Measurements from ENCODE around the gene KIF1C. TPM values are rescaled to one million over a fixed set of nuclear protein-coding genes. Genes with fewer than 3 reads are reported as not detected.

KIF1C gene
- total RNA-seq, 2 experiments from 2014 or later: 72.7 to 77.3 TPM

DNA sequence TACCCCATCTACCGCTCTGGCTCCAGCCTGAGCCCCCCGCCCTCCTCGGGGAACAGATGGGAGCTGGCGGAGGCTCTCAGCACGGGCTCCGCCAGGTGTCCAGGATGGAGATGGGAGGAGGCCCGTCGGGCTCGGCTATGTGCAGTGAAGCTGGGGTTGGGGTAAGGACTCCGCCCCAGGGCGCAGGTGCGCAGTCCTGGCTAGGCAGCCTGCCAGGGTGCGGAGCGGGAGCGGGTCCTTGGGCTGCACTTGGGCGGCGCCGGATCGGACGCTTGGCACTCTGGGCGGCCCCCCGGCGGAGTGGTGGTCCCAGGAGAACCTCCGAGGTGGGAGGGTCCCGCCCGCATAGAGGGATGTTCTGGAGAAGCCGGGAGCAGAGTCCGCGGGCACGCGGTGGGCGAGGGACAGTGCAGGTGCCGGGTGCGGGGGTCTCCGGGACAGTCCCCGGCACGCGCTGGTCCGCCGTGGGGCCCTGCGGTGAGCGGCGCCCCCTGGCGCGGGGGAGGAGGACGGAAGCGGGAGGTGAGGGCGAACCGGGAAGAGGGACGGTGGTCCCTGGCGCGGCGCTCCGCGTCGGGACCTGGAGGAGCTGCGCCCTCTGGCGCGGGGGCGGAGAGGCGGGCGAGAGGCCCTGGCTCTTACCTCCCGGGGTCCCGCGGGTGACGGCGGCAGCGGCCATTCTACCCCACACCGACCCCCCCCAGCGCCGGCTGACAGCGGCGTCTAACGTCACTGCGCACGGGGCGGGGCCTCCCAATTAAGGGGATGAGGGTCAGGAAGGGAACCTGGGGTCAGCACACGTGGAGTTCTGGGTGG, 10.6 kb upstream of the KIF1C start, which contains the start of gene CAMTA2:
TSS of gene CAMTA2 (minus strand) at position 725 of the 816 bp plus-strand sequence. CDS start 1,453 bp downstream, outside the sequence.
- CTCF ChIA-PET: interaction anchor here (0.5 to 3.1 kb wide), 8 partner anchors 10 to 923 kb away, joined by 3 to 14 read pairs (median 4); partner anchors contain the start of genes INCA1, KIF1C and SPAG7
- POLR2A ChIA-PET: interaction anchor here (0.6 to 1.8 kb wide), 8 partner anchors 10 to 40 kb away, joined by 3 to 7 read pairs (median 4); partner anchors contain the start of genes INCA1, KIF1C and SPAG7

DNA sequence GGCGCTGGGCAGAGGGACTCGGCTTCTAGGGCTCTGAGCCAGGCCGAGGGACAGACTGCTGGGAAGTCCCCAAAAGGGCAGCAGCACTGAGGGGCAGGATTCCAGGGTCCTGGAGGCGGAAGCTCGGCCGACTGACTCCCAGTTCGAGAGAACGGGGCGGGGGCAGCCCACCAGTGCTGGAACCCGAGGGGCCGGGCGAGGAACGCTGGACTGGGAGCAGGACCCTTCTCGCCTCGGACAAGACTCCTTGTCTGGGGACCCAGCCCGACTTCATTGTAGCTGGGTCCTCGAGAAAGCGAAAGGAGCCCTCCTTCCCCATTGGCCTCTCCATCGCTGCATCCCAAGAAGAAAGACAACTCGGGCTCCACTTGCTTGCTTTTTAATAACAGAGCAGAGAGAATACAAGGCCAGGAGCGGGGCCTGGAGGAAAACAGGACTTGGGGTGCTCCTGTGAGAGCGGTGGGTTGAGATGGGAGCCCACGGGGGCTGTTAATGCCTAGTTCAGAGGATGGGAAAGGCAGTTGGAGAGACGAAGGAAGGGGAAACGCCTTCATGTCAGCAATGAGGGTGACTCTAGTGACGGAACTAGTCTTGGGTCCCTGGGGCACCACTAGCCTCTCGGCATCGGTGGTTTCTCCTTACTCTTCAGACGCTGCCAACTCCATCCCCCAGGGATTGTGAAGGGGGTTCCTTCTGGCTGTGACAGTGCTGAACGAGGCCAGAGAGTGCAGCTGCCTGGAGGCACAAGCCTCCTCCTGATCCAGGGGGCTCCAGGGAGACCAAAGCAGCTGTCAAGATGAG, 9.8 kb upstream of the KIF1C start:
- ChIA-PET CTCF (interaction anchor here (0.5 to 3.1 kb wide), 6 partner anchors 9 to 924 kb away, joined by 3 to 14 read pairs (median 4); partner anchors contain the start of genes INCA1, KIF1C and SPAG7), POLR2A (interaction anchor here (0.7 to 1.8 kb wide), 7 partner anchors 9 to 40 kb away, joined by 3 to 7 read pairs (median 5); partner anchors contain the start of genes INCA1, KIF1C and SPAG7)

DNA sequence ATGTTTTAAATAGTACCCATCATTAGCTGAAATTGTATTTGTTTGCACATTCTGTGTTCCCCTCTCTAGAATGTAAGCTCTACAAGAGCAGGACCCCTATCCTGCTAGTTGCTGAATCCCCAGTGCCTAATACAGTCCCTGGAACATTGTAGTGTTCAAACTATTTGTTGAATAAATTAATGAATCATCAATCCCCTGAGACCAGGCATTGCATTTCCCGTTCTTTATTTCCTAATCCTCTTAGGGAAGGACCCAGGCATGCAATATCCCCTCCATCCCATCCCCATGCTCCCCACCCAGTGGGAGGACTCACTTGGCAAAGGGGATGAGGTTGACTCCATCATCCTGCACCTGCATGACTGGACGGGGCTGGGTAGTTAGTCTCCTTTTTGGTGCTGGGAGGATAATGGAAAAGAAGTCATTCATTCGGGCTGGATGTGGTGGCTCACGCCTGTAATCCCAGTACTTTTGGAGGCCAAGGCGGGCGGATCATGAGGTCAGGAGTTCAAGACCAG, 3.6 kb upstream of the KIF1C start:
- POLR2A ChIA-PET: interaction anchor here (0.5 kb wide), 1 partner anchor 71 kb away, joined by 4 read pairs; no protein-coding TSS in a partner anchor
- CTCF ChIA-PET: interaction anchor here (0.6 kb wide), 1 partner anchor 23 kb away, joined by 3 read pairs; no protein-coding TSS in a partner anchor

DNA sequence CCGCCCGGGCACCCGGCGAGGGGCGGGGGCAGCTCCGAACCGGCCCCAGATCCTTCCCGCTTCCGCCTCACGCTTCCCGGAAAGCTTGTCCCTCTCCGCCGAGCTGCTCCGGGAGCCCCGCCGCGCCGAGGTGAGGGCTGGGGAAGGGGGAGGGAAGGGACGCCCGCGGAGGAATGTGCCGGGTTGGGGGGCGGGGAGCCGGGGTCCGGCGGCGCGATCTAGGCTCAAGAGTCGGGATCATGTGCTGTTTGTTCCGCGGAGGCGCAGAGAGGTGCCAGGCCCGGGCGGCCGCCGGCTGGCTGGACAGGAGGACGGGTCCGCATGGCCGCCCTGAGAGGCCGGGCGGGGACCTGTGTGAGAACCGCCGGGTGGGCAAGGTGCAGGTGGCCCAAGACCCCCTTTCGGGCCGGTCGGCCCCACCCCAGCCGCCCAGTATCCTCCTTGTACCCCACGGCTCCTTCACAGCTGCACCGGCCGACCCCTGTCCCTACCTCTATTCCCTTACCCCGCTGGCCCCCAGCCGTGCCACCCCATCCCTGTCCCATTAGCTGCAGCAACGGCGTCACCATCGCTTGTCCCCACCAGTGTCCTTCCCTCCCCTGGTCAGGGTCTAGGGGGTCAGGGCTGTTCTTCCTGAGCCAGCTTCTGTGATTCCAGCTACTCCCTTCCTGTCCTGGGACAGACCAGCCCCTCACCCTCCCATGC, 429 bp downstream of the KIF1C start:
- ChIA-PET CTCF (interaction anchor here (1.3 to 2.3 kb wide), 5 partner anchors 11 to 64 kb away, joined by 3 to 14 read pairs (median 4); partner anchors contain the start of gene CAMTA2), POLR2A (interaction anchor here (0.6 to 1.1 kb wide), 5 partner anchors 11 to 58 kb away, joined by 3 to 6 read pairs (median 4); partner anchors contain the start of genes CAMTA2, RNF167 and SLC25A11)

DNA sequence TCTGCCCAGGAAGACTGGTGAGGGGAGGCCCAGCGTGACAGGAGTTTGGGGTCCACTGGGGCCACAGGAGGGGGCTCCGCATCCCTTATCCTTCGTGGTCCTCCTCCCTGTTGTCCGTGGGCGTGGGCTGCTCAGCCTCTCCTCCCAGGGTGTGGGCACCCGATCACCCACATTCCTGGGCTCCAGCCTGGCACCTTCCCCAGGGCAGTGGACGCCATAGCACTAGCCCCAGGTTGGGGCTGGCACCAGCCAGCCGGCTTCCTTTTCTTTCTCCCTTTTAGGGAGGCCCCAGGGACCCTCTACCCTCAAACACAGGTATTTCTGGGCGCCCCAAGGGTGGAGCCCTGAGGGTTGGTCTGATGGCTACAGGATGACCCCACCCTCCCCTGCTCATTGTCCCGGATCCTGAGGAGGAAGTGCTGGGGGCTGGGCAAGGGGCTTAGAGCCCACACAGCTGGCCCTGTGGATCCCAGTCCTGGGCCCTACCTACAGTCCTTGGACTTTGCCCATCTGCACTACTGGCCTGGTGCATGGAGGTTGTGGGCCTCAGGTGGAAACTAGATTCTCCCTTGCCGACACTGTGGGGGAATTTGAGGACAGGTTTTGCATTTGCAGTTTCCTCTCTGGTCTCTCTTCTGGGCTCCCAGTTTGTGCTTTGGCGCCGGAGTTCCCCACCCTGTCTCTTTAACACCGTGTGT, 1.1 kb downstream of the KIF1C start:
- ChIA-PET POLR2A (interaction anchor here (0.6 to 0.7 kb wide), 2 partner anchors 12 to 20 kb away, joined by 3 to 4 read pairs; no protein-coding TSS in a partner anchor), CTCF (interaction anchor here (0.6 to 1.4 kb wide), 4 partner anchors 18 to 39 kb away, joined by 3 to 6 read pairs (median 4); no protein-coding TSS in a partner anchor)

DNA sequence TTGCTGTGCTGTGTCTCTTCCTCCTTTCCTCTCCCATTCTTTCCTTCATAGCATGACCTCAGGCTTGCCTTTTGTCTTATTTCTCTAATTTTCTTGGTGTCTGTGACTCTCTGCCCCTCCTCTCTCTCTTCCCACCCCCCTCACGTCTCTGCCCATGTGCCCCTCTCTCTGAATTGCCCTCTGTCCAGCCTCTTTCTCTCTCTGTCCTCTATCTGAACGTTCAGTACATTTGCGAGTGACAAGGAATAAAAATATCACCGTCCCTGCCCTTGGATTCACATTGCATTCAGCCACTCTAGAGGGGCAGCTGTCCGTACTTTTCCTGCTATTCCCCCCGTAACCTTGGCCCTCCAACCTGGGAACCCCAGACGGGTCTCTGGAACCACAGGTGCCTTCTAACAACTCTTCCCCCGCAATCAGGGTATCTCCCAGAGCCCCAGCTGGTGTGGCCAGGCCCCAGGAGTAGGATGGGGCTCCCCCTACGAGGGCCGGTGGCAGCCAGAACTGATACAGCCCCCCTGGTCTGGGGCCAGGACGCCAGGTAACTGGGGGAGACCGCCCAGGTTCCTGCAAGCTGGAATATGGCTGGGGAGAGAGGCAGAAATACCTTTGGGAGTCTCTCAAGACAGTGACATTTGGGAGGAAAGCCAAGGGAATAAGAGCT, 1.8 kb downstream of the KIF1C start:
- CTCF ChIA-PET: interaction anchor here (0.6 to 1.4 kb wide), 3 partner anchors 29 to 38 kb away, joined by 3 to 4 read pairs (median 3); no protein-coding TSS in a partner anchor
- POLR2A ChIA-PET: no interaction called here

DNA sequence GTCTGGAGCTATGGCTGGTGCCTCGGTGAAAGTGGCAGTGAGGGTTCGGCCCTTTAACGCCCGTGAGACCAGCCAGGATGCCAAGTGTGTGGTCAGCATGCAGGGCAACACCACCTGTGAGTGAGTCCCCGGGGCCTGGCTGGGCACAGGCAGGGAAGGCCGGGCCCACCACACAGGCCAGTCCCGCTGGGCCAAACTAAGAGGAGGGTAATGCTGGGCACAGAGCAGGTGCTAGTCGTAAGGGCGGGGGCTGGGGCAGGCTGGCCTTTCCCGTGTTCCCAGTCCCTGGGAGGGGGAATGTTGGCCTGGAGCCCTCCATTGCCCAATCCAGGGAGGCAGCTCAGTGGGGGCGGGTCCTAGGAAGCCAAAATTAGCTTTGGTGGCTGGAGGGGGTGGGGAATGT, 2.5 kb downstream of the KIF1C start:
- ChIA-PET CTCF (interaction anchor here (0.6 to 1.4 kb wide), 2 partner anchors 30 to 213 kb away, joined by 3 to 4 read pairs; no protein-coding TSS in a partner anchor), POLR2A (no interaction called here)

DNA sequence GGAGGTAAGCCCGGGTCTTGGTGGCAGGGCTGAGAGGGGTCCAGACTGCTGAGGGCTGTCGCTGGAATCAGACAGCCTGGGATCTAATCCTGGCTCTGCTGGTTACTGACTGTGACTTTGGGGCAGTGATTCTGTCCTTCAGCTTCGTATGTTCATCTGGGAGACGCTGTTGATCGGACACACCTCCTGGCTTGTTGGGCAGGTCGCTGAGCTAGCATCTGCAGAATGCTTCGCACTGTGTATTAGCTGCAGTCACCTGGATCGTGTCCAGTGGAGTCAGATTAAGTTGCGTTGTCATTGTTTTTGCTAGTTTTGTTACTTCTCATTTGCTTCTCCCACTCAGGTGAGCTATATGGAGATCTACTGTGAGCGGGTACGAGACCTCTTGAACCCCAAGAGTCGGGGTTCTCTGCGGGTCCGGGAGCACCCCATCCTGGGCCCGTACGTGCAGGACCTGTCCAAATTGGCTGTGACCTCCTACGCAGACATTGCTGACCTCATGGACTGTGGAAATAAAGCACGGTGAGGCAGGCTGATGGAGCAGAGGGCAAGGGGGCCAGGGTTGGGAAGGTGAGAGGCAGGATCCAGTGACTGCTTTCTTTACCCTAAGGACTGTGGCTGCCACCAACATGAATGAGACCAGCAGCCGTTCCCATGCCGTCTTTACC, 4.5 kb downstream of the KIF1C start:
- POLR2A ChIA-PET: no interaction called here
- CTCF ChIA-PET: interaction anchor here (1.1 kb wide), 1 partner anchor 114 kb away, joined by 3 read pairs; no protein-coding TSS in a partner anchor

DNA sequence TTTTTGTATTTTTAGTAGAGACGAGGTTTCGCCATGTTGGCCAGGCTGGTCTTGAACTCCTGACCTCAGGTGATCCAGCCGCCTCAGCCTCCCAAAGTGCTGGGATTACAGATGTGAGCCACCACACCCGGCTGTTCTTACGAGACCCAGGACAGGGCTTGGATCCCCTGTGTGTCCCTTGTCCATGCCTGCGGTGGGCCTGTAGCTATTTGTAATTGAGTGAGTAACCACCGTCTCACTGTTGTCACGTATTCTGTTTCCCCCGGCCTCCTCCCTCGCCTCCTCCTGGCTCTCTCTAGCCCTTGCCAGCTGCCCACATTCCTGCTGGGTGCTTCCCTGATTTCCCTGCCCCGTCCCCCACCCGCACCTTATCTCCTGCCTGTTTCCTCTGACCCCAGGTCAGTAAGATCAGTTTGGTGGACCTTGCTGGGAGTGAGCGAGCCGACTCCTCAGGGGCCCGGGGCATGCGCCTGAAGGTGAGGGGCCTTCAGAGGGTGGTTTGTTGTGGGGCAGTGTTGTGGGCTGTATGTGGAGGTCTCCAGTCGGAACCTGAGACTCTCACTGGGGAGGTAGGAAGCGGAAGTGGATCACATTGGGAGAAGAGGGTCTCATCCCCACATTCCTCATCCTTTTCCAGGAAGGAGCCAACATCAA, 5.6 kb downstream of the KIF1C start:
- POLR2A ChIA-PET: no interaction called here
- CTCF ChIA-PET: no interaction called here

DNA sequence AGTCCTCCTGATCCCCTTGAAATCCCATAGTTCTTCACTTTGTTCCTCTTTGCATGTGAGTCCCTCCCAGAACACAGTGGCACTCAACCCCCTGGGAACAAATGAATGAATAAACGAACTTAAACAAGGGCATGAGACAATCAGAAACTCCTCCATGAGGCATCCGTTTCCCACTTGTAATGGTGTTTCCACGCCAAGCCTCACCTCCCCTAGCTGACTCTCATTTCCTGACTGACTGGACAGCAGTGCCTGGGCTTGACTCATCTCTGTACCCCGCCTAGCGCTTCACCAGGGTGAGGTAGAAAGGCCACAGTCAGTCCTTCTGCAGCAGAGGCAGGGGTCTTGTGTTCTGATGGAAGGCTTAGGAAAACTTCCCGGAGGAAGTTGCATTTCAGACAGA, 14.2 kb downstream of the KIF1C start:
- POLR2A ChIA-PET: no interaction called here

DNA sequence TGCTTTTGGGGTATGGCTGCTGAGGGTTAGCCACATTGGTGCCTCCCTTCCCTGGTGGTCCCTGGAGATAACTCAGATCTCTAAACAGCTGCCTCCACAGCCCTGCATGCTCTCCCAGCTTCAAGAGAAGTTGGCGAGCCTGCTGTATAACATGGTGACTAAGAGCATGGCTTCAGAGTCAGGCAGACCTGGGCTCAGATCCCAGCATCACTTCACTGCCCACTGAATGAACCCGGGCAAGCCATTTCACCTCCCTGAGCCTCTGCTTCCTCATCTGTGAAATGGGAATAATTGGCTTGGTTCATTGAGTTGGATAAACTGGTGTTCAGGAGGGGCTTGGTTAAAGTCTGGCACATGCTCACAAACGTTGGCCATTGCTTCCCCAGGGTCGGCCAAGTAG, 16.6 kb downstream of the KIF1C start:
- POLR2A ChIA-PET: interaction anchor here (0.6 kb wide), 1 partner anchor 19 kb away, joined by 6 read pairs; no protein-coding TSS in a partner anchor
- CTCF ChIA-PET: no interaction called here

More for the DNA sequence above, 14.2 kb downstream of the KIF1C start:
- CTCF ChIA-PET: no interaction called here

DNA sequence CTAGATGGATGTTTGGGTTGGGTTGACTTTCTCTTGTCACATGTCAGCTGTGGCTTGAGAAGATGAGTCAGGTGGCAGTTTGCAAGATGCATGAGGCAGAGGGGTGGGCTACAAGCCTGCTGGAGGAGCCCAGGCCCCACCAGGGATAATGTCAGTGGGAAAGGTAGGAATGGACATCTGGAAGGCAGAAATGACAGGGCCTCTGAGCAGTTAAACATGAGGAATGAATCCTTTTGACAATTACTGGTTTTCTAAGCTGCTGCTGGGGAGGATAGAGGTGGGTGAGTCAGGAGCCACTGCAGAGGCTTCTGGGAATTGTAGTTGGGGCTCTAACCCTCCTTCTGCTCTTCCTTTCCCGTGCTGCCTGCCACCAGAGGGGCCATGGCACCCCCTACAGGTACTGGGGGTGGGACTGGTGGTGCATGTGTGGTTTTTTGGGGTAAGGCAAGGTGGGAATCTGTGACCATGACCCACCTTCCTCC, 21.8 kb downstream of the KIF1C start:
- POLR2A ChIA-PET: interaction anchor here (1.2 kb wide), 1 partner anchor 52 kb away, joined by 3 read pairs; the partner anchor contains the start of gene SPAG7

DNA sequence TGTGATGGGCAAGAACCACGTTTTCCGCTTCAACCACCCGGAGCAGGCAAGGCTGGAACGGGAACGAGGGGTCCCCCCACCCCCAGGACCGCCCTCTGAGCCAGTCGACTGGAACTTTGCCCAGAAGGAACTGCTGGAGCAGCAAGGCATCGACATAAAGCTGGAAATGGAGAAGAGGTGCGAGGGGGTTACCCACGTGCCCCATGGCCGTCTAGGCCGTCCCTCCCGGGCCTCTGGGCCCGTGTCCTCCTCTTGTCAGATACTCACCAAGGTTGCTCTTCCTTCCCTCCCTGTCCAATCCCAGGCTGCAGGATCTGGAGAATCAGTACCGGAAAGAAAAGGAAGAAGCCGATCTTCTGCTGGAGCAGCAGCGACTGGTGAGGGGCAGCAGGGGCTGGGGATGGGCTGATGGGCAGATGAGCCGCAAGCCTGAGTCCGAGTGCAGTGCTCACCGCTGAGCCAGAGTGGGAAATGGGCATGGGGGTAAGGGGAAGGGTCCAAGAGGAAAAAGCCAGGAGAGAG, 22.8 kb downstream of the KIF1C start:
- POLR2A ChIA-PET: no interaction called here
- CTCF ChIA-PET: interaction anchor here (1.3 to 1.7 kb wide), 3 partner anchors 10 to 42 kb away, joined by 3 to 6 read pairs (median 4); no protein-coding TSS in a partner anchor

More for the DNA sequence above, 21.8 kb downstream of the KIF1C start:
- CTCF ChIA-PET: interaction anchor here (0.7 to 1.7 kb wide), 9 partner anchors 9 to 59 kb away, joined by 3 to 6 read pairs (median 4); partner anchors contain the start of genes INCA1 and KIF1C

DNA sequence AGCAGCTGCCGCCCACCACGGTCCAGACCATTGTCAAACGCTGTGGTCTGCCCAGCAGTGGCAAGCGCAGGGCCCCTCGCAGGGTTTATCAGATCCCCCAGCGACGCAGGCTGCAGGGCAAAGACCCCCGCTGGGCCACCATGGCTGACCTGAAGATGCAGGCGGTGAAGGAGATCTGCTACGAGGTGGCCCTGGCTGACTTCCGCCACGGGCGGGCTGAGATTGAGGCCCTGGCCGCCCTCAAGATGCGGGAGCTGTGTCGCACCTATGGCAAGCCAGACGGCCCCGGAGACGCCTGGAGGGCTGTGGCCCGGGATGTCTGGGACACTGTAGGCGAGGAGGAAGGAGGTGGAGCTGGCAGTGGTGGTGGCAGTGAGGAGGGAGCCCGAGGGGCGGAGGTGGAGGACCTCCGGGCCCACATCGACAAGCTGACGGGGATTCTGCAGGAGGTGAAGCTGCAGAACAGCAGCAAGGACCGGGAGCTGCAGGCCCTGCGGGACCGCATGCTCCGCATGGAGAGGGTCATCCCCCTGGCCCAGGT, 24.5 kb downstream of the KIF1C start:
- ChIA-PET CTCF (interaction anchor here (0.9 to 1.2 kb wide), 2 partner anchors 15 to 55 kb away, joined by 3 read pairs; partner anchors contain the start of gene SPAG7), POLR2A (no interaction called here)

DNA sequence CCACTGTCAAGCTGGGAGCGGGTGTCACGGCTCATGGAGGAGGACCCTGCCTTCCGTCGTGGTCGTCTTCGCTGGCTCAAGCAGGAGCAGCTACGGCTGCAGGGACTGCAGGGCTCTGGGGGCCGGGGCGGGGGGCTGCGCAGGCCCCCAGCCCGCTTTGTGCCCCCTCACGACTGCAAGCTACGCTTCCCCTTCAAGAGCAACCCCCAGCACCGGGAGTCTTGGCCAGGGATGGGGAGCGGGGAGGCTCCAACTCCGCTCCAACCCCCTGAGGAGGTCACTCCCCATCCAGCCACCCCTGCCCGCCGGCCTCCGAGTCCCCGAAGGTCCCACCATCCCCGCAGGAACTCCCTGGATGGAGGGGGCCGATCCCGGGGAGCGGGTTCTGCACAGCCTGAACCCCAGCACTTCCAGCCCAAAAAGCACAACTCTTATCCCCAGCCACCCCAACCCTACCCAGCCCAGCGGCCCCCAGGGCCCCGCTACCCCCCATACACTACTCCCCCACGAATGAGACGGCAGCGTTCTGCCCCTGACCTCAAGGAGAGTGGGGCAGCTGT, 25.9 kb downstream of the KIF1C start:
- ChIA-PET CTCF (interaction anchor here (1.8 kb wide), 1 partner anchor 39 kb away, joined by 8 read pairs; no protein-coding TSS in a partner anchor), POLR2A (no interaction called here)
